ENCODE measurements around the gene MKNK2. TPM values are rescaled to one million over a fixed set of nuclear protein-coding genes. Genes with fewer than 3 reads are reported as not detected.

Gene MKNK2
- total RNA-seq, 1 donor from 2014 or later = 81.3 TPM

DNA sequence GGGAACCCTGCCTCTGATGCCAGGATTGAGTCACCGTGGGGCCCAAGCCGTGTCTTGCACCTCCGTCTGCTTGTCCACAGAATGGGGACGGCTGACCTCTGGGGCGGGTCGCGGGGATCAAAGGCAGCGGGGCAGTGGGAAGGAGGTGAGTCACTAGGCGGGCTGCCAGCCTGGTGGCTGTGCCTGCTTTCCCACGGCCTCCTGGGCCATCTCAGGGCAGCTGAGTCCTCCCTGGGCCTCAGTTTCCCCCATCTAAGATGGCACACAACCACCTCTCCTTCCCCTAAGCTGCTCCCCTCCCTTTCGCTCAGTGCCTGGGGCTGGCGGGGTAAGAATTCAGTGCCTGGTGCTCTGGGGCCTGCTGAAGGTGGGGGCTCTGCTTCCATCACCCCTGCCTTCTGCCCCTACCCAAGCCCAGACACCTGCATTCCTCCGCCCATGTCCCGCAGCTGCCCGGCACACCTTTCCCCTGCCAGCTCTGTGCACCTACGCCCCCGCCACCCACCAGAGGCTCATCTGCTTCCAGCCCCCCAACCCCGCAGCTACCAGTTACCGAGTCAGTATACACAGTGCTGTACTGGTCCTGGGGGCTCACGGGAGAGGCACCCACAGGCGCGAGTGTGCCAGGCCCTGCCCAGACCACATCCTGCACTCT is 3.5 kb downstream of the MKNK2 start:
- Mint-ChIP-seq H3K9me3 (ENCODE audit: unreplicated experiment) (no peaks in the 10 kb centered on the region), H3K4me1 (ENCODE audit: unreplicated experiment) (peaks cover 30% of the 10 kb centered on the region), H3K4me3 (ENCODE audit: unreplicated experiment) (no peak overlapping the region), H3K36me3 (ENCODE audit: unreplicated experiment) (peaks cover 8% of the 10 kb centered on the region), H3K27me3 (ENCODE audit: unreplicated experiment) (no peaks in the 10 kb centered on the region), H3K27ac (ENCODE audit: unreplicated experiment) (no peak overlapping the region)
- TF ChIP-seq, protein P1, sequence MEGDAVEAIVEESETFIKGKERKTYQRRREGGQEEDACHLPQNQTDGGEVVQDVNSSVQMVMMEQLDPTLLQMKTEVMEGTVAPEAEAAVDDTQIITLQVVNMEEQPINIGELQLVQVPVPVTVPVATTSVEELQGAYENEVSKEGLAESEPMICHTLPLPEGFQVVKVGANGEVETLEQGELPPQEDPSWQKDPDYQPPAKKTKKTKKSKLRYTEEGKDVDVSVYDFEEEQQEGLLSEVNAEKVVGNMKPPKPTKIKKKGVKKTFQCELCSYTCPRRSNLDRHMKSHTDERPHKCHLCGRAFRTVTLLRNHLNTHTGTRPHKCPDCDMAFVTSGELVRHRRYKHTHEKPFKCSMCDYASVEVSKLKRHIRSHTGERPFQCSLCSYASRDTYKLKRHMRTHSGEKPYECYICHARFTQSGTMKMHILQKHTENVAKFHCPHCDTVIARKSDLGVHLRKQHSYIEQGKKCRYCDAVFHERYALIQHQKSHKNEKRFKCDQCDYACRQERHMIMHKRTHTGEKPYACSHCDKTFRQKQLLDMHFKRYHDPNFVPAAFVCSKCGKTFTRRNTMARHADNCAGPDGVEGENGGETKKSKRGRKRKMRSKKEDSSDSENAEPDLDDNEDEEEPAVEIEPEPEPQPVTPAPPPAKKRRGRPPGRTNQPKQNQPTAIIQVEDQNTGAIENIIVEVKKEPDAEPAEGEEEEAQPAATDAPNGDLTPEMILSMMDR (IDR thresholded peaks at IDR 0.05) = no peak
- DNase-seq (ENCODE audit: extremely low spot score, unreplicated experiment) = no peak

DNA sequence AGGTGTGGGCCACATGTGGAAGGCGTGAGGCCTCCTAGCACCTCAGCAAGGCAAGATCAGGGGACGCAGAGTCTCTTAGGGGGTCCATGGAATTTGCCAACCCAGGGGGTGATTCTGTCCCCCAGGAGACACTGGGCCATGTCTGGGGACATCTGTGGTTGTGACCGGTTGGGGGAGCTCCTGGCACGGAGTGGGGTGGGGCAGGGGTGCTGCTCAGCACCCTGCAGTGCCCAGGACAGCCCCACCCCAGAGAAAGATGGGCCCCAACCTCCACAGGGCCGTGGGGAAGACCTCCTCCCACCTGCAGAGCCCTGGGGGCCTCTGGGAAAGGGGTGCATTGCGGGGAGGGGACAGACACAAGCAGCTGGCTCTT is 4.0 kb downstream of the MKNK2 start:
- no peak for DNase-seq (ENCODE audit: extremely low spot score, unreplicated experiment)
- TF ChIP-seq, protein P1 (IDR thresholded peaks at IDR 0.05) = no peak
- Mint-ChIP-seq H3K9me3 (ENCODE audit: unreplicated experiment) (no peaks in the 10 kb centered on the region), H3K27ac (ENCODE audit: unreplicated experiment) (no peak overlapping the region), H3K4me3 (ENCODE audit: unreplicated experiment) (no peak overlapping the region), H3K4me1 (ENCODE audit: unreplicated experiment) (peaks cover 30% of the 10 kb centered on the region), H3K27me3 (ENCODE audit: unreplicated experiment) (no peaks in the 10 kb centered on the region), H3K36me3 (ENCODE audit: unreplicated experiment) (peaks cover 8% of the 10 kb centered on the region)

DNA sequence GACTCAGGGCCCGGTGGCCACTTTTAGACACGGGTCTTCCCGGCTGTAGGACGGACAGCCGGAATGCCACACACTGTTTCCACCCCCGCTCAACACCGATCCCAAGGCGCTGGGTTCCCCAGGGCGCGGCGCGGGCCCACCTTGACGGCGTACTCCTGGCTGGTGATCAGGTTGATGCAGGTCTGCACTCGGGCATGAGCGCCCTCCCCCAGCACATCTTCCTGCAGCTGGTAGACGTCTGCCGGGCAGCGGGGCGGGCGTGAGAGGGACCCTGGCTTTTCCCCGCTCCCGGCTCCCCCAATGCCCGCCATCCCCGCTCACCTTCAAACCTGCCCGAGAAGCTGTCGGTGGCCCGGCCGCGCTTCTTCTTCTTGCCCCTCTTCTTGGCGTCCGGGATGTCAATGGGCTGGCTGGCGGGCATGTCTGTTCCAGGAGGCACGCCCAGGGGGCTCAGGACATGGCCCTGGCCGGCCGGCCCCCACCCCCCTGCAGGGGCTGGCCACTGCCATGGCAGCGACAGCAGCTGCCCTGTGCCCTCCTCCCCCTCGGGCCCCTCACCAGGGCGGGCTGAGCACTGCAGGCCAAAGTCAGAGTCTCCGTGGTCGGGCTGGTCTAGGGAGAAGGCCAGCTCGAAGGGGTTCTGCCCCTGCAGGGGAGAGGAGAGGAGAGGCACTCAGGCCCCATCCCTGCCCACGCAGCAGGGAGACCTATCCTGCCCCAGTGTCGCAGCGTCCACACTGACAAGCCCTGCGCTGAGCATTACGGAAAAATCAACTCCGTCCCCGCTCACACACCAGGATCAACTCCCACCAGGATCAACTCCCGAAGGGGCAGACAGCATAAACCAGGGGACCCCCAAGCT is 4.8 kb downstream of the MKNK2 start:
- TF ChIP-seq, protein P1 (IDR thresholded peaks at IDR 0.05) = no peak
- no peak for DNase-seq (ENCODE audit: extremely low spot score, unreplicated experiment)
- Mint-ChIP-seq H3K4me3 (ENCODE audit: unreplicated experiment) (no peak overlapping the region), H3K4me1 (ENCODE audit: unreplicated experiment) (peaks cover 28% of the 10 kb centered on the region), H3K27me3 (ENCODE audit: unreplicated experiment) (no peaks in the 10 kb centered on the region), H3K36me3 (ENCODE audit: unreplicated experiment) (peaks cover 8% of the 10 kb centered on the region), H3K27ac (ENCODE audit: unreplicated experiment) (no peak overlapping the region), H3K9me3 (ENCODE audit: unreplicated experiment) (no peaks in the 10 kb centered on the region)

DNA sequence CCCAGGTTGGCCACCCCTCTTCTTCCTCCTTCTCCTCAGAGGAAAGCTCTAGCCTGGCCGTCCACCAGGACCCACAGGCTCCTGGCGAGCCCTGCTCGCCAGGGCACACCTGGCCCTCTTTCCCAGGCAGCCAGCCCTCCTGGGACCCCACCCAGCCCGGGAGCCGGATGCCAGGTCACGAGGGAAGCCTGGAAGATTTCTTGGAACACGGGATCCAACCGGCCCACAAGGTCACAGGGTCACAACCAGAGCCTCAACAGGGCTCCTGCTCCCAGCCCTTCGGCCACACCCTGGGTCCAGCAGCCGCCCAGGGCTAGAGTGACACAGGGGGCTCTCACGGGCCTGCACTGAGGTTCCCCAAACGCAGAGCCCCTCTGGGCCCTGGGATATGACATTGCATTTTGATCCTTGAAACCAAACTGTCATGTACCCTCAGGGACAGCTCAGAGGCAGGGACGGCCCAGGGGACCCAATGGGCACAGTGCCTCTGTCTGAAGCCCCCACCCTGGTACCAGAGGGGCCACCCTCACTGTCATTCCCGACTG is 5.5 kb downstream of the MKNK2 start:
- Mint-ChIP-seq H3K4me3 (ENCODE audit: unreplicated experiment) (no peak overlapping the region), H3K9me3 (ENCODE audit: unreplicated experiment) (no peaks in the 10 kb centered on the region), H3K4me1 (ENCODE audit: unreplicated experiment) (peaks cover 34% of the 10 kb centered on the region), H3K27me3 (ENCODE audit: unreplicated experiment) (no peaks in the 10 kb centered on the region), H3K36me3 (ENCODE audit: unreplicated experiment) (peaks cover 8% of the 10 kb centered on the region), H3K27ac (ENCODE audit: unreplicated experiment) (no peak overlapping the region)
- no peak for DNase-seq (ENCODE audit: extremely low spot score, unreplicated experiment)
- TF ChIP-seq, protein P1 (IDR thresholded peaks at IDR 0.05) = no peak

Data from osteocyte (in vitro differentiated cells).